ENCODE data around the gene KYNU. TPM values are rescaled to one million over a fixed set of nuclear protein-coding genes. Genes with fewer than 3 reads are reported as not detected.

Gene KYNU
- total and polyA plus RNA-seq, 10 of the 15 experiments (the other 5 are each of a cell fraction or from before 2014, with no cell fraction given): 31.3 to 101 (median 38.3) TPM

GRCh38 chr2:142981756-142982155 is 104.3 kb downstream of the KYNU start:
- POLR2A ChIA-PET: no interaction called here

GRCh38 chr2:142983174-142983573 is 105.7 kb downstream of the KYNU start:
- Histone ChIP-seq H3K9ac (ENCODE audit: control insufficient read depth, insufficient read depth, low read length) (no peak overlapping the region), H3K36me3 (ENCODE audit: control insufficient read depth in 2 of 2, insufficient read depth in 2 of 2, low read length in 1 of 2) (no peaks in the 10 kb centered on the region; a peak in 1 of 4 replicates), H3K4me2 (ENCODE audit: control insufficient read depth, insufficient read depth) (peak overlapping the region; percentile 54; the same call in 1 of the 2 replicates), H3K79me2 (ENCODE audit: control insufficient read depth, insufficient read depth, low read length) (no peaks in the 10 kb centered on the region), H3K4me1 (ENCODE audit: control insufficient read depth, insufficient read depth, low read length) (peaks cover 16% of the 10 kb centered on the region), H3K27me3 (replicated peaks in 1 of 2; ENCODE audit: control insufficient read depth in 2 of 2, insufficient read depth in 2 of 2, low read length in 1 of 2) (no peaks in the 10 kb centered on the region), H3K9me3 (replicated peaks; ENCODE audit: control insufficient read depth, insufficient read depth, low read length) (no peaks in the 10 kb centered on the region), H3K4me3 (no peak overlapping the region), H2AFZ (ENCODE audit: control insufficient read depth, low read depth, low read length) (peak overlapping the region; percentile 6; the same call in 1 of the 2 replicates), H4K20me1 (ENCODE audit: control insufficient read depth, insufficient read depth) (no peaks in the 10 kb centered on the region), H3K27ac (ENCODE audit: control insufficient read depth, insufficient read depth) (no peak overlapping the region)
- ATAC-seq: peak; percentile 92
- 35% methylated on average over 1 of the region's 1 CpG for WGBS (ENCODE audit: insufficient coverage, insufficient replicate concordance, low lambda C conversion rate, missing lambda C conversion rate)
- no TSS peak for BruUV-seq (replicated peaks)
- no peak for FAIRE-seq
- DNase-seq (ENCODE audit: low read depth, low spot score): peak; percentile 28
- ChIA-PET SMC1A (ENCODE audit: uncharacterized antibody, unreplicated experiment) (interaction anchor here (0.6 to 2.6 kb wide), 9 partner anchors 10 to 1792 kb away, joined by 3 to 9 read pairs (median 3); partner anchors contain the start of gene KYNU), CTCF (interaction anchor here (0.5 to 2.0 kb wide), 12 partner anchors 9 to 300 kb away, joined by 3 to 8 read pairs (median 4); partner anchors contain the start of gene KYNU), POLR2A (no interaction called here), RAD21 (ENCODE audit: unreplicated experiment) (interaction anchor here (1.2 to 1.4 kb wide), 2 partner anchors 68 to 106 kb away, joined by 4 to 5 read pairs; partner anchors contain the start of gene KYNU)
- intact Hi-C loops (cut with micrococcal nuclease; ENCODE audit: unreplicated experiment) (loop anchor here (10.0 kb wide), 1 partner anchor 688 kb away; no protein-coding TSS in a partner anchor), in situ Hi-C loops (cut with MboI) (loop anchor here (25.0 kb wide), 1 partner anchor 696 kb away; no protein-coding TSS in a partner anchor)
- TF ChIP-seq BRCA1 (IDR thresholded peaks at IDR 0.05; ENCODE audit: low read depth, low read length): no peak
- TF ChIP-seq RUNX3 (IDR thresholded peaks at IDR 0.05; ENCODE audit: low read length): peak; percentile 29; the same call in 1 of the 2 replicates
- TF ChIP-seq TCF12 (IDR thresholded peaks at IDR 0.05; ENCODE audit: low read depth, low read length): no peak
- no peak for TF ChIP-seq RELA (IDR thresholded peaks at IDR 0.05; ENCODE audit: borderline replicate concordance, partially characterized antibody)
- TF ChIP-seq TCF3 (IDR thresholded peaks at IDR 0.05; ENCODE audit: borderline replicate concordance, insufficient read depth, low read depth, low read length): no peak
- TF ChIP-seq USF2 (IDR thresholded peaks at IDR 0.05; ENCODE audit: borderline replicate concordance, low read depth, low read length): peak; percentile 6; the same call in 1 of the 2 replicates
- no peak for TF ChIP-seq ZNF592 (IDR thresholded peaks at IDR 0.05)
- TF ChIP-seq NFYB (IDR thresholded peaks at IDR 0.05; ENCODE audit: insufficient read depth, low read depth, low read length): no peak
- peak; percentile 61; the same call in 1 of the 2 replicates for TF ChIP-seq RAD51 (IDR thresholded peaks at IDR 0.05)

More at GRCh38 chr2:142981756-142982155, 104.3 kb downstream of the KYNU start:
- 65% methylated on average over 3 of the region's 3 CpGs for WGBS (ENCODE audit: insufficient coverage, insufficient replicate concordance, low lambda C conversion rate, missing lambda C conversion rate)
- Histone ChIP-seq H3K27me3 (replicated peaks in 1 of 2; ENCODE audit: control insufficient read depth in 2 of 2, insufficient read depth in 2 of 2, low read length in 1 of 2) (no peaks in the 10 kb centered on the region), H3K9me3 (replicated peaks; ENCODE audit: control insufficient read depth, insufficient read depth, low read length) (no peaks in the 10 kb centered on the region), H3K27ac (ENCODE audit: control insufficient read depth, insufficient read depth) (no peak overlapping the region), H3K9ac (ENCODE audit: control insufficient read depth, insufficient read depth, low read length) (no peak overlapping the region), H4K20me1 (ENCODE audit: control insufficient read depth, insufficient read depth) (no peaks in the 10 kb centered on the region), H3K79me2 (ENCODE audit: control insufficient read depth, insufficient read depth, low read length) (no peaks in the 10 kb centered on the region), H3K4me3 (no peak overlapping the region), H3K4me2 (ENCODE audit: control insufficient read depth, insufficient read depth) (no peak overlapping the region), H3K4me1 (ENCODE audit: control insufficient read depth, insufficient read depth, low read length) (peaks cover 19% of the 10 kb centered on the region), H2AFZ (ENCODE audit: control insufficient read depth, low read depth, low read length) (no peak overlapping the region), H3K36me3 (ENCODE audit: control insufficient read depth in 2 of 2, insufficient read depth in 2 of 2, low read length in 1 of 2) (no peaks in the 10 kb centered on the region)
- TF ChIP-seq JUND (IDR thresholded peaks at IDR 0.05; ENCODE audit: low read depth, low read length) (no peak), SPI1 (IDR thresholded peaks at IDR 0.05; ENCODE audit: borderline replicate concordance, insufficient read depth, low read depth, low read length) (no peak), MXI1 (IDR thresholded peaks at IDR 0.05; ENCODE audit: low read depth, low read length) (no peak), CHD2 (IDR thresholded peaks at IDR 0.05; ENCODE audit: borderline replicate concordance, low read depth, low read length) (no peak), TARDBP (IDR thresholded peaks at IDR 0.05; ENCODE audit: borderline replicate concordance) (no peak)
- ATAC-seq: no peak
- FAIRE-seq: no peak
- DNase-seq (ENCODE audit: low read depth, low spot score): no peak
- intact Hi-C loops (cut with micrococcal nuclease; ENCODE audit: unreplicated experiment) (loop anchor here (2.0 to 10.0 kb wide), 4 partner anchors 103 to 687 kb away; no protein-coding TSS in a partner anchor), in situ Hi-C loops (cut with MboI) (loop anchor here (25.0 kb wide), 1 partner anchor 694 kb away; no protein-coding TSS in a partner anchor)
- CTCF ChIA-PET: interaction anchor here (0.7 to 10.0 kb wide), 22 partner anchors 10 to 343 kb away, joined by 3 to 124 read pairs (median 7); partner anchors contain the start of gene KYNU
- RAD21 ChIA-PET (ENCODE audit: unreplicated experiment): interaction anchor here (1.2 to 3.7 kb wide), 7 partner anchors 12 to 342 kb away, joined by 3 to 33 read pairs (median 11); partner anchors contain the start of gene KYNU
- SMC1A ChIA-PET (ENCODE audit: uncharacterized antibody, unreplicated experiment): interaction anchor here (0.9 to 7.9 kb wide), 10 partner anchors 8 to 283 kb away, joined by 3 to 64 read pairs (median 10); partner anchors contain the start of gene KYNU
- BruUV-seq (replicated peaks): no TSS peak
